Endothelial cell of umbilical vein (primary cell): Measurements from ENCODE around the gene NOB1.

Source experiments
- CTCF ChIP-seq, 2 donors: IDR thresholded peaks; 1 replicate in 1 of 2; 2 replicates in 1 of 2; pipeline ENCODE4 v1.5.1; 2011; ENCODE audit warnings: low read length in 2 of 2, mild to moderate bottlenecking in 2 of 2, moderate library complexity in 2 of 2, control low read depth in 1 of 2, inconsistent platforms in 1 of 2, low read depth in 1 of 2; ENCODE audit not compliant: insufficient read depth in 1 of 2; ENCODE audit errors: extremely low read depth in 1 of 2
- EZH2 ChIP-seq: IDR thresholded peaks from 2 replicates; pipeline ENCODE4 v1.6.1; 2012; ENCODE audit warnings: borderline replicate concordance, low read depth, mild to moderate bottlenecking, moderate library complexity, low read length, inconsistent platforms; ENCODE audit not compliant: severe bottlenecking
- MAX ChIP-seq: IDR thresholded peaks from 2 replicates; pipeline ENCODE4 v1.6.1; 2011; ENCODE audit not compliant: insufficient read depth, insufficient read length
- POLR2A ChIP-seq: IDR thresholded peaks from 2 replicates; pipeline ENCODE4 v1.6.1; 2012; ENCODE audit warnings: low read depth, mild to moderate bottlenecking, control low read depth, low read length

GRCh38 chr16:69779724-69780123 lies 25.0 kb upstream of the NOB1 start:
- TF ChIP-seq CTCF (IDR thresholded peaks at IDR 0.05; ENCODE audit: extremely low read depth in 1 of 2, insufficient read depth in 1 of 2, low read depth in 1 of 2, low read length in 2 of 2) (no peak), EZH2 (no peak), MAX (no peak), POLR2A (no peak)
